ENCODE results near the gene PPP1R9B. TPM values are rescaled to one million over a fixed set of nuclear protein-coding genes. Genes with fewer than 3 reads are reported as not detected.

The PPP1R9B gene
- total RNA-seq, 1 experiment from 2014 or later = 69.4 TPM

Other genes starting within 250 kb of the PPP1R9B start
- 0.13 TPM in 1 of 2 replicates, not detected in the other for gene DLX4, start 181.5 kb downstream of the PPP1R9B start, total RNA-seq (2014; rRNA removed; shearing (Covaris generic))
- not detected in 2 replicates for gene DLX3, start 155.5 kb downstream of the PPP1R9B start, total RNA-seq (2014; rRNA removed; shearing (Covaris generic))
- gene ITGA3, start 94.6 kb downstream of the PPP1R9B start, total RNA-seq (2014; rRNA removed; shearing (Covaris generic)) = 142 and 195 TPM in 2 replicates
- gene PDK2, start 55.3 kb downstream of the PPP1R9B start, total RNA-seq (2014; rRNA removed; shearing (Covaris generic)) = 22.2 and 25.3 TPM in 2 replicates
- 0.11 TPM in 1 of 2 replicates, not detected in the other for gene SAMD14, start 20.5 kb downstream of the PPP1R9B start, total RNA-seq (2014; rRNA removed; shearing (Covaris generic))
- 2.4 TPM in 1 of 2 replicates, not detected in the other for gene SGCA, start 15.3 kb upstream of the PPP1R9B start, total RNA-seq (2014; rRNA removed; shearing (Covaris generic))
- 957 and 2,133 TPM in 2 replicates for gene COL1A1, start 51.0 kb upstream of the PPP1R9B start, total RNA-seq (2014; rRNA removed; shearing (Covaris generic))
- 0.05 TPM in 1 of 2 replicates, not detected in the other for gene TMEM92, start 123.8 kb upstream of the PPP1R9B start, total RNA-seq (2014; rRNA removed; shearing (Covaris generic))
- gene XYLT2, start 195.4 kb upstream of the PPP1R9B start, total RNA-seq (2014; rRNA removed; shearing (Covaris generic)) = 27.7 and 41.8 TPM in 2 replicates
- 88.5 and 115 TPM in 2 replicates for gene MRPL27, start 222.5 kb upstream of the PPP1R9B start, total RNA-seq (2014; rRNA removed; shearing (Covaris generic))
- 24.1 and 54.5 TPM in 2 replicates for gene EME1, start 222.6 kb upstream of the PPP1R9B start, total RNA-seq (2014; rRNA removed; shearing (Covaris generic))
- gene LRRC59, start 246.8 kb upstream of the PPP1R9B start, total RNA-seq (2014; rRNA removed; shearing (Covaris generic)) = 321 and 329 TPM in 2 replicates